ENCODE results near the gene MTX2. TPM values are rescaled to one million over a fixed set of nuclear protein-coding genes. Genes with fewer than 3 reads are reported as not detected.

The MTX2 gene
- total RNA-seq, result 33.7 and 38.3 TPM in 2 replicates

GRCh38 chr2:176269319-176270099, at the start of gene MTX2:
Gene MTX2, plus strand, starts transcription at chr2:176269442. Its CDS starts 188 bp downstream, at chr2:176269630.

Other genes with a start within 250 kb of the MTX2 start
- gene EVX2, start 185.5 kb upstream of the MTX2 start, total RNA-seq, result not detected in 2 replicates
- under 0.01 TPM in 1 of 2 replicates, not detected in the other for gene HOXD13, start 176.7 kb upstream of the MTX2 start, total RNA-seq
- gene HOXD12, start 169.6 kb upstream of the MTX2 start, total RNA-seq, result not detected in 2 replicates
- gene HOXD11, start 162.2 kb upstream of the MTX2 start, total RNA-seq, result not detected in 2 replicates
- gene HOXD10, start 152.7 kb upstream of the MTX2 start, total RNA-seq, result under 0.01 and 0.15 TPM in 2 replicates
- 1.3 and 1.4 TPM in 2 replicates for gene HOXD9, start 146.7 kb upstream of the MTX2 start, total RNA-seq
- gene HOXD8, start 139.7 kb upstream of the MTX2 start, total RNA-seq, result 6.2 and 7.8 TPM in 2 replicates
- 0.65 and 3.5 TPM in 2 replicates for gene HOXD4, start 117.9 kb upstream of the MTX2 start, total RNA-seq
- 4.2 and 5.9 TPM in 2 replicates for gene HOXD3, start 112.1 kb upstream of the MTX2 start, total RNA-seq
- gene HOXD1, start 80.8 kb upstream of the MTX2 start, total RNA-seq, result 4.3 and 7.8 TPM in 2 replicates